HG03571 (cell line): ENCODE results near the gene CTIF.

Experiments
- ATAC-seq: cut with Tn5 transposase; IDR thresholded peaks from one replicate; pipeline ENCODE4 v1.9.1; 2021; ENCODE audit not compliant: unreplicated experiment

CTIF gene

GRCh38 chr18:48617844-48618497 is 79.1 kb downstream of the CTIF start:
- ATAC-seq = no peak

DNA sequence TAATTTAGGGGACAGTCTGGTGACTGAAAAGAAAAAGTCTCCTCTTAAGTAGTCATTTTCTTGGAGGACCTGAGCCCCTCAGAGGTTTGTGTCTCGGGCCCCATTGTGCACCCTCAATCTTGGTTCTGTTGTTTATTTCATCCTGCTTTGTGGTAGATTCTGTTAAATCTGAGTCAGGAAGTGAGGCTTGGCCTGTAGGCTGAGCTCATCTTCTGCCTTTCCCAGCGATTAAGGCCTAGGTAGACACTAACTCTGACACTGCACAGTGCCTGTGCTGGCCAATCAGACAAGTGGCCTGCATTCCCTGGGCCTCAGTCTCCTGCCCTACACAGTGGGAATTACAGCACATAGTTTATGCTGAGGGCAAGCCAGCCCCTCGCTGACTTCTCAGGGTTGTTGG is 80.2 kb downstream of the CTIF start:
- ATAC-seq = no peak

GRCh38 chr18:48619501-48619900 is 80.7 kb downstream of the CTIF start:
- ATAC-seq = no peak

DNA sequence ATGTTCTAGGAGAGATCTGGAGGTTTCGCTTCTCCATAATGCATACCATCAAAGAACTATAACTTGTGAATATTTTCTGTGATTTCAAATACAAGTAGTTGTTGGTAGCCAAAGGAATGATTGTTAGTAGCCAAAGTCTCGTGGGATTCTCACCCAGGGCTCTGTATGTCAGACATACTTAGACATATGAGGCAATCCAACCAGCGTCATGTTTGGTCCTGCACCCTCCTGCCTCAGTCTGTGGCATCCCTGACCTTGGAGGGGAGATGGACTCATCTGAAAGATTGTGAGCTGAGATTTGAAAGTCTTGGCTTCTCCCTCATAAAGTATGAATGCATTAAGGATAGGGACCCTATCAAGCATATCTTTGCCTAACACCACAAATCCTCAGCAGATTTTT is 81.2 kb downstream of the CTIF start:
- no peak for ATAC-seq

- ATAC-seq = no peak
Observed at GRCh38 chr18:48621240-48621639, 82.4 kb downstream of the CTIF start.

DNA sequence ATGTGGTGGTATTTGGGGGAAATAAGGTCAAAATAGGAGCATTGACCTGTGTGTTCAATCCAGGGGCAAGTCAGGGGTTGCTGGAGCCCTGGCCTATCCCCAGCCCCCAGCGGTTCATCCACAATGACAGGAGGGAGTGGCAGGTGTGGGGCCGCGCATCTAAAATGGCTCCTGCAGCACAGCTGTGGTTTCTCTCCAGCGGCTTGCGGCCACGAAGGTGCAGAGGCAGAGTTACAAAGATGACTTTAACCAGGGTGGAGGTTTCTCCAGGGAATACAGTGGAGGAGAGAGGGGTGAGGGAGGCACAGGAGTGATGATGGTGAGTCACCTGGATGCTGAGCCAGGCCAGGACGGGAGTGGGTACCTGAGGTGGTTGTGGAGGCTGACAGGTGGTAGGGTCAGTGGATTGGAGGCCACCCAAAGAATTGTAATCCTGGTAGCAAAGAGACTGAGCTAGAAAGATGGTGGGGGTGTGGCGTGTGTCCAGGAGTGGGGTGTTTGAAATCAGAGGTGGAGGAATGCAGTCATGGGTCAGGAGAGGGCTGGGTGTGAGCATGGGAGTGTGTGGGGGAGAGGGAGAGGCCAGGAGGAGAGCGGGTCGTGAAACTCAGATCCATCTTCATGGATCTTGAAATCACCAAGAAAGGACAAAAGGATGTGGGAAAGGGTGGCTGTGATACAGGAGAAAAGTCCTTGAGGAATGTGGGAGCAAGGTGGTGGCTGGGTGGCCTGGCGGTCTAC is 83.2 kb downstream of the CTIF start:
- ATAC-seq = no peak

- ATAC-seq = peak; percentile 62
Observed at GRCh38 chr18:48622911-48623431, 84.1 kb downstream of the CTIF start.

DNA sequence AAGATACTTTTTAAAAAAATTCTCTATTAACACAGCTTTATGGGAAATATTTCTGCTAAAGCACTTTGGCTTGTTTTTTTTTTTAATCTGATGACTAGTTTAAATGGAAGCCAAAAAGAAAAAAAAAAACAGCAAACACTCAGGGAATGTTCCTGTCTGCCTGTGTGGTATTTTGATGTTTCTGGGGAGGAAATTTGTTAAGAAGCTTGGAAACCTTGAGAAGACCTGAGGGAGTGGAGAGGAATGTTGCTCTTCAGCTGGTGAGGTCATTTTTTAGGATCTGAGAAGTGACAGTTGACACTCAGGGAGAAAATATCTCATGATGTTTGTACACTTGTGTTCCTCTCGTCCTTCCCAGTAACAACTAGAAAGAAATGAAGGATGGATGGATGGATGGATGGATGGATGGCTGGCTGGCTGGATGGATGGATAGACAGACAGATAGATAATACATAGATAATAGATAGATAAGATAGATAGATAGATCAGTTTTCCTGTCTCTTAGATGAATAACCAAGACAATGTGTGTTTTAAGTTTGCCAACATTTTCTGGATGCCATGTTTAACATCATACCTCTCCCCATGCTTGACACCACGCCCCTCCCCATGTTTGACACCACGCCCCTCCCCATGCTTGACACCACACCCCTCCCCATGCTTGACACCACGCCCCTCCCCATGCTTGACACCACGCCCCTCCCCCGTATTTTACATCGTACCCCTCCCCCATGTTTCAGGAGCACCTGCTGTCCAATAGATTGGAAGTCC is 84.8 kb downstream of the CTIF start:
- no peak for ATAC-seq

- ATAC-seq = no peak
Observed at GRCh38 chr18:48624856-48625255, 86.0 kb downstream of the CTIF start.

GRCh38 chr18:48627216-48627615 is 88.4 kb downstream of the CTIF start:
- no peak for ATAC-seq

DNA sequence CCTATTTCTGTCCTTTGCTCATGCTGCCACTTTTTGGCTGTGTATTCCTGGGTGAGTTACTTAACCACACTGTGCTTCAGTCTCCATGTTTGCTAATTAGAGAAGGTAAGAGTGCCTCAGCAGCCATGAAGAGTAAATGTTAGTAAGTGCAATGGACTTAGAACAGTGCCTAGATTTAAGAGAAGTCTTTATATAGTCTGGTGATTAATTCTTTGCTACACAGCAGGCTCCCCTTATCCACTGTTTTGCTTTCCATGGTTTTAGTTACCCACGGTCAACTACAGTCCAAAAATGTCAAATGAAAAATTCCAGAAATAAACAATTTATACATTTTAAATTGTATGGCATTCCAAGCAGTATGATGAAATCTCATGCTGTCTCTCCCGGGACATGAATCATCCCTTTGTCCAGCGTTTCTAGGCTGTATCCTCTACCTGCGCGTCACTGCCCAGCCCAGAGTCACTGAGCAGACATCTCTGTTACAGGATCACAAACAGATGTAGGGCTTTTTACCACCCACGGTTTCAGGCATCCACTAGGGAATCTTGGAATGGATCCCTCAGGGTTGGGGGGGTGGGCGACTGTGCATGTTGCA is 91.0 kb downstream of the CTIF start:
- ATAC-seq = no peak

- no peak for ATAC-seq
Observed at GRCh38 chr18:48631851-48632250, 93.0 kb downstream of the CTIF start.

DNA sequence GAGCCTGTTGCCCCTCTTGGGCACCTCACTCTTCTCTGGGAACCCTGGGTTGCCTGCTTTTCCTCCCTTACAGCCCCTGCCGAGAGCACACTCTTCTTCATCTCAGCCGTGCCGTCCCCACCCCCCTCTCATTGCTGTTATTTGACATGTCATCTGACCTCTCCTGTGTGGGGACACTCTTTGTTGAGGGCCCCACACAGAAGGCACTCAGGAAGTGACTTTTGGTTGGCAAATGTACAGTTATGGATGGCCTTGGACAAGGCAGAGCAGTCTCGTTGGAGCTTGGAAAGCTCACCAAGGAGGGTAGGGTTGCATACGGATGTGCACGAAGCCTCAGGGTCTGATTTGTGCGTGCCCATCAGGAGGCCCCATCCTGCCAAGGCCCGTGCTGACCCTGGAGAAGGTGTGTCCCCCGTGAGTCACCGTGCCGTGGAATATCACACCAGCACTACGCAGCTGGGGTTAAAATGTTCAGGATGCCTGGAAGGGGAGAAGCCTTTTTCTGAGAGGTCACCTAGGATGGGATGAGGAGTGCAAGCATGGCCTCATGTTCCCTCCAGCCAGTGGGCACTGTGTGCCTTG is 93.9 kb downstream of the CTIF start:
- ATAC-seq = no peak

- no peak for ATAC-seq
Observed at GRCh38 chr18:48634491-48634890, 95.7 kb downstream of the CTIF start.

DNA sequence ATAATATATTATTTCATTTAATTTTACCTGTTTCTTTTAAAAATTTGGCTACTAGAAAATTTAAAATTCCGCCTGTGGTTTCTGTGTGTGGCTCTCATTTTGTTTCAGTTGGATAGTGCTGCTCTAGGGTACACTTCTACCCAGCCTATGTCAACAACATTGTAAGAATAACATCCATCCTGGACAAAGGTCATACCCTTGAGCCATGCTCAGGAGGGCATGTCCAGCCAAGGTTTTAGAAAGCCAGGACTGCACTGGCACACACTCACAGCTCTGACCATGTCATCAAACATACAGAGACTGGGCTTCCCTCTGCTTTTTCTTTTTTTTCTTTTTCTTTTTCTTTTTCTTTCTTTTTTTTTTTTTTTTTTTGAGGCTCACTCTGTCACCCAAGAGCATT is 96.1 kb downstream of the CTIF start:
- ATAC-seq = no peak

- ATAC-seq = no peak
Observed at GRCh38 chr18:48635806-48636205, 97.0 kb downstream of the CTIF start.

- no peak for ATAC-seq
Observed at GRCh38 chr18:48636436-48636835, 97.6 kb downstream of the CTIF start.

- ATAC-seq = no peak
Observed at GRCh38 chr18:48637081-48637990, 98.5 kb downstream of the CTIF start.

DNA sequence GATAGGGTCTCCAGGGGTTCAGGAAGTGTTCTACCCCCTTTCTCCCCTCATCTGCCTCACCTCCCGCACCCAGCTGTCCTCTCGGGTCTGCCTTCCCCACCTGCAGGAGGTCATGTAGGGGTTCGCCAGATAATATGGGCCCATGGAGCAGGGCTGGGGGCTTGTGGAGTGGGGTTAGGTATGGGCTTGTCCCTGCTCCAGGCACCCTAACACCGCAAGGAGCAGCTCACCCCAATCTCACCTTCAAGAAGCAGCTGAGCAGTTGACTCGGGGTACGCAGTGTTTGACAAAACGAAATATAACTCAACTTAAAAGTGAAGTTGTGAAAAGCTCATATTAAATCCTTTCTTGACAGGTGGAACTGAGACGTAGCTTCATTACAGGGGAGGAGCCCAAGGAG is 99.6 kb downstream of the CTIF start:
- ATAC-seq = no peak
